ENCODE data around the gene CLRN1. TPM values are rescaled to one million over a fixed set of nuclear protein-coding genes. Genes with fewer than 3 reads are reported as not detected.
A peak's percentile ranks its signal among the peaks of the same experiment; 100 is the strongest.

The CLRN1 gene
- polyA plus RNA-seq, 3 donors, result not detected

DNA sequence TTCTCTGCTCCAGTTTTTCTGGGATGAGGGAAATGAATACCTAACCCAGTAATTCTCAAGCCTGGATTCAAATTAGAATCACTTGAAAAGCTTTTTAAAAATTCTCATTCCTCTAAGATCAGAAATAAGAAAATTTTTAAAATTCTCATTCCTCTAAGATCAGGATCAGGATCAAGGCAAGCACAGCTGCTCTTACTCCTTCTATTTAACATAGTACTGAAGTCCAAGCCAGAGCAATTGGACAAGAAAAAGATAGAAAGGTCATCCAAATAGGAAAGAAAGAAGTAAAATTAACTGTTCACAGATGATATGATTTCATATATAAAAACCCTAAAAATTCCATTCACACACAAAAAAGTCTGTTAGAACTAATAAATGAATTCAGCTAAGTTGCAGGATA lies 24.2 kb upstream of the CLRN1 start:
- no peak overlapping the region for H3K27ac Mint-ChIP-seq
- peaks cover 5 to 11% (median 7%) of the 10 kb centered on the region in 7 donors for H3K9me3 Mint-ChIP-seq
- Histone ChIP-seq H3K79me2 (ENCODE audit: insufficient read depth, low read length) (no peaks in the 10 kb centered on the region), H3K4me1 (ENCODE audit: control insufficient read depth in 1 of 2, insufficient read depth in 2 of 2, low read length in 2 of 2) (no peaks in the 10 kb centered on the region), H3K36me3 (replicated peaks in 1 of 2; ENCODE audit: control insufficient read depth in 1 of 2, insufficient read depth in 2 of 2, low read length in 2 of 2) (no peaks in the 10 kb centered on the region), H4K20me1 (ENCODE audit: insufficient read depth, low read length) (no peaks in the 10 kb centered on the region), H2AFZ (ENCODE audit: insufficient read depth, low read depth, low read length, poor library complexity, severe bottlenecking) (no peak overlapping the region), H3K27me3 (ENCODE audit: control insufficient read depth in 2 of 2, insufficient read depth in 2 of 2, low read length in 2 of 2) (no peaks in the 10 kb centered on the region), H3K27ac (ENCODE audit: low read depth in 1 of 2, low read length in 2 of 2) (no peak overlapping the region), H3K4me3 (replicated peaks in 1 of 3; ENCODE audit: low read depth in 2 of 3, low read length in 3 of 3) (no peak overlapping the region), H3K9ac (ENCODE audit: insufficient read depth, low read length, poor library complexity, severe bottlenecking) (no peak overlapping the region), H3K4me2 (replicated peaks; ENCODE audit: extremely low read depth, low read length, poor library complexity, severe bottlenecking) (no peak overlapping the region), H3K9me3 (replicated peaks in 1 of 2; ENCODE audit: control insufficient read depth in 1 of 2, insufficient read depth in 1 of 2, low read length in 2 of 2) (peaks cover 0 to 4% of the 10 kb centered on the region in 2 donors)
- no peak overlapping the region for H3K4me3 Mint-ChIP-seq
- H3K27me3 Mint-ChIP-seq (ENCODE audit: low read depth in 3 of 3), result peaks cover 0 to 1% (median 0%) of the 10 kb centered on the region in 3 donors
- intact Hi-C loops (cut with micrococcal nuclease), result no loop called here
- H3K36me3 Mint-ChIP-seq, result no peaks in the 10 kb centered on the region
- no peaks in the 10 kb centered on the region for H3K4me1 Mint-ChIP-seq
- DNase-seq, result no peak
- no peak for TF ChIP-seq CTCF (IDR thresholded peaks at IDR 0.05)

DNA sequence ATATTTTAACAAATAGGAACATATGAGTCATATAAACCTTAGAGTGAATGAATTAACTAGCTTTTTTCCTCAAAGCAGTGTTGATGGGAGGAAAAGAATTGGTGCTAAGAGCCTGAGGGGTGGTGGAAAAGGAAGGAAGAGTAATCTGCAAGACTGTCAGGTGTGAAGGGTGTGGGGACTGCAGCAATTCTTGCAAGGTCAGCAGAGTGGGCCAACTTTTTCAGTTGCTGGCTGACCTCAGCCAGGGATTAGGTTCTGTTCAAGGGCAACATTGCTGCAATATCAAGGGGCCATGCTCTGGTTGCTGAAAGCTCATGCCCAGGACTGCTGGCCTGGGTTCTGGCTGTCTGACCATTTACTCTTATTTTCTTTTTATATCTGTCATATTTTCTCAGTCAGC lies 23.0 kb upstream of the CLRN1 start:
- no peak overlapping the region for H3K4me3 ChIP-seq (replicated peaks in 1 of 3; ENCODE audit: low read depth in 2 of 3, low read length in 3 of 3)
- no peaks in the 10 kb centered on the region for H3K36me3 Mint-ChIP-seq
- H3K27ac Mint-ChIP-seq, result peak overlapping the region in 1 of 7 donors; percentile 54
- H3K9me3 ChIP-seq (replicated peaks in 1 of 2; ENCODE audit: control insufficient read depth in 1 of 2, insufficient read depth in 1 of 2, low read length in 2 of 2), result peaks cover 0 to 4% of the 10 kb centered on the region in 2 donors
- H3K9ac ChIP-seq (ENCODE audit: insufficient read depth, low read length, poor library complexity, severe bottlenecking), result no peak overlapping the region
- H3K27ac ChIP-seq (ENCODE audit: low read depth in 1 of 2, low read length in 2 of 2), result no peak overlapping the region
- H3K36me3 ChIP-seq (replicated peaks in 1 of 2; ENCODE audit: control insufficient read depth in 1 of 2, insufficient read depth in 2 of 2, low read length in 2 of 2), result no peaks in the 10 kb centered on the region
- H3K4me3 Mint-ChIP-seq, result no peak overlapping the region
- no peak overlapping the region for H2AFZ ChIP-seq (ENCODE audit: insufficient read depth, low read depth, low read length, poor library complexity, severe bottlenecking)
- intact Hi-C loops (cut with micrococcal nuclease), result no loop called here
- DNase-seq, result no peak
- TF ChIP-seq CTCF (IDR thresholded peaks at IDR 0.05), result no peak
- peaks cover 0 to 3% (median 0%) of the 10 kb centered on the region in 3 donors for H3K27me3 Mint-ChIP-seq (ENCODE audit: low read depth in 3 of 3)
- H3K27me3 ChIP-seq (ENCODE audit: control insufficient read depth in 2 of 2, insufficient read depth in 2 of 2, low read length in 2 of 2), result no peaks in the 10 kb centered on the region
- H3K4me2 ChIP-seq (replicated peaks; ENCODE audit: extremely low read depth, low read length, poor library complexity, severe bottlenecking), result no peak overlapping the region
- no peaks in the 10 kb centered on the region for H3K4me1 Mint-ChIP-seq
- peaks cover 5 to 11% (median 7%) of the 10 kb centered on the region in 7 donors for H3K9me3 Mint-ChIP-seq
- no peaks in the 10 kb centered on the region for H3K4me1 ChIP-seq (ENCODE audit: control insufficient read depth in 1 of 2, insufficient read depth in 2 of 2, low read length in 2 of 2)
- H3K79me2 ChIP-seq (ENCODE audit: insufficient read depth, low read length), result no peaks in the 10 kb centered on the region
- no peaks in the 10 kb centered on the region for H4K20me1 ChIP-seq (ENCODE audit: insufficient read depth, low read length)
